Caki2 (cell line): ENCODE results near the gene PTPRO. TPM values are rescaled to one million over a fixed set of nuclear protein-coding genes. Genes with fewer than 3 reads are reported as not detected.
"Not testable (repeated sequence)": the region's sequence is repeated elsewhere in the genome, so short reads cannot be mapped to it uniquely, and the experiment has no call there.

ENCODE experiments used
- DNase-seq: peaks from one replicate; pipeline ENCODE4 v3.0.0-alpha.2; 2015; ENCODE audit warnings: low read depth
- in situ Hi-C: cut with HindIII; loops from 2 replicates; pipeline ENCODE4 v1.10.0; 2016; ENCODE audit warnings: low sequenced_read_pairs, low pct_unique_long_range_greater_than_20kb, mixed read lengths
- total RNA-seq: library from RNA; depleted of rRNA; stranded (reverse); fragments of >200 nt; shearing (Covaris generic); gene quantifications from 2 replicates; pipeline ENCODE4 v1.2.3, GENCODE V29; 2014; ENCODE audit warnings: low replicate concordance

PTPRO gene
- total RNA-seq, 1 experiment from 2014 or later = 0.54 TPM

DNA sequence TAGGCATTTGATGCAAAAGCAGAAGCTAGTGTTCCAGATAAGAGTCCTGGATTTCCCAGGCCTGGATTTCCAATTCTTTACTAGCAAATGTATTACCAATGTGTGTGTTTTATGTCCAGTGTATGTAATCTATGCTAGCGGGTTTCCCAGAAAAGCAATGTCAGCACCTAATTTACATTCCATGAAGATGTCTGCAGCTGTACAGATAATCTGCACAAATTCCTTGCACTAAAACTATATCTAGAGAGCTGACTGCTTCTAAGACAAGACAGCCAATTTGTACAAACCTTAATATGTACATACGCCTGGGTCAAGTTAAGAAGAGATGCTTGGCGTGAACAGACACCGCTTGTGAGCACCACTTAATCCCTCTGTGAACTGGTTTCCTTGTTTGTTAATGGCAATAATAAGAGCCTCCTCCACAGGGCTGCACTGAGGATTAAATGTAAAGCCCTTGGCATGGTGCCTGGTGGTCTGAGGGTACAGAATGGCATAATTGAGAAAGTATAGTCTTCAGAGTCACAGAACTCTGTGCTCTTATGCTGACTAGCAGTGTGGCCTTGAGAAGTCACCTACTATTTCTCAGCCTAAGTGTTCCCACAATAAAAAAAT, 281.3 kb downstream of the PTPRO start:
- no peak for DNase-seq
- in situ Hi-C loops = no loop called here

DNA sequence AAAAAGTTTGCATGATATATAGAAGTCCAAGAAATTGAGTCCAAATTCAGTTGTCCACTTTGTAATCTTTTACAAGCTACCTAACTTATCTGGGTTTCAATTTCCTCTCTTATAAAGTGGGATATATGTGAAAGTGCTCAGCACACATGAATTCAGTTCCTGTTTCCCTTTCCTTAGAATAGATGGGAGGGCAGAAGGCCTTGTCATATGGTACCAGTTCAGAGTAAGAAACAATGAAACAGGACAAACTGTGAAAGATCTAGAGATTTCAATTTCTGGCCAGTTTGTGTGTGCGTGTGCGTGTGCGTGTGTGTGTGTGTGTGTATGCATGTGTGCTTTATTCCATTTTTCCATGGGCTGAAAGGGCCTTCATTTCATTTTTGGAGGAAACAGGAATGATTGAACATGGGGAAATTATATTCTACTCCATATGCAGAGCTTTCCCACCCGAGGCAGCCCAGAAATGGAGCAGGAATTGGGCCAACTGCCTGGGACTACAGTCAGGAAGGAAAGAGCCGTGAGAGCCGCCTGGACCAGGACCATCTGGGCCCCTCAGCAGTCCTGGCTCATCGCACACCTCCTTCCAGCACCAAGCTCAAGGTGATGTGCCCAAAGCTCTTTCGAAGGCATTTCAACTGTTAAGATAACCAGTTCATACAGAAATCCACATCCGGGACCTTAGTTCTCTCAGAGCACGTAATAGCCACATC, 283.7 kb downstream of the PTPRO start:
- in situ Hi-C loops = no loop called here
- no peak for DNase-seq

DNA sequence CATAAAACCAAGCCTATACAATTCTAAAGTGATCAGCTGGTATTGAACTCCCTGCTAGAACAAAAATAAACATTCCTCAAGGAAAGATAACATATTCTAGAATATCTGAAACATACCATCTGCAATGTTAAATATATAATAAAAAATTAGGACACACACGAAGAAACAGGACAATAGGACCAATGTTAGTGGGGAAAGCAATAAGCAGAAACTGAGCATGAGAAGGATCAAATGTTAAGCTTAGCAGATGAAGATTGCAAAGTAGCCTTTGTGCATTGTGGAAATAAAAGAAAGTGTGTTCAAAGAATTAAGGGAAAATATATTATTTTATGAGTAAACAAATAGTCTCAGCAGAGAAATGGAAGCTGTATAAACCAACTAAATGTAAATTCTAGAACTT, 286.1 kb downstream of the PTPRO start:
- in situ Hi-C loops = no loop called here
- no peak for DNase-seq

DNA sequence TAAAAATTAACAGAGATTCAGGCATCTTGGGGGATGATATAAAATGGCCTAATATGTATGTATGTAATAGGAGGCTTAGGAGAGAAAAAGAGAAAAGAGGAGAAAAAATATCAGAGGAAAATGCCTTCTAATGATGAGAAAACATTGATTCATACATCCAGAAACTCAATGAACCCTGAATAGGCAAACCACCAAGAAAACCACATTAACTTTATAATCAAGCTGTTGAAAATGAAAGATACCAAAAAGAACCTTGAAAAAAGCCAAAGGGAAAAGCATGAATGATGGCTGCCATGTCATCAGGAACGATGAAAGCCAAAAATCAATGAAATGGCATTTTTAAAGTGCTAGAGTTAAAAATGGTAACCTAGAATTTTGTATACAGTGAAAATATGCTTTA, 286.6 kb downstream of the PTPRO start:
- DNase-seq = no peak
- in situ Hi-C loops = no loop called here

DNA sequence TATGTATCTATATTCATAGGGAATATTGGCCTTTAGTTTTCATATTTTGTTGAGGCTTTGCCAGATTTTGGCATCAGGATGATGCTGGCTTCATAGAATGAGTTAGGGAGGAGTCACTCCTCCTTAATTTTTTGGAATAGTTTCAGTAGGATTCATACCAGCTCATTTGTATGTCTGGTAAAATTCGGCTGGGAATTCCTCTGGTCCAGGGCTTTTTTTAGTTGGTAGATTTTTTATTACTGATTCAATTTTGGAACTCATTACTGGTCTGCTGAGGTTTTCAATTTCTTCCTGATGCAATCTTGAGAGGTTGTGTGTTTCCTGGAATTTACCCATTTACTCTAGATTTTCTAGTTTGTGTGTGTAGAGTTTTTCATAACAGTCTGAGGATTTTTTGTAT, 291.7 kb downstream of the PTPRO start:
- in situ Hi-C loops = no loop called here

GRCh38 chr12:15616495-15616894, 294.2 kb downstream of the PTPRO start:
- DNase-seq, in situ Hi-C loops: not testable (repeated sequence)

More for the DNA sequence above, 291.7 kb downstream of the PTPRO start:
- no peak for DNase-seq

DNA sequence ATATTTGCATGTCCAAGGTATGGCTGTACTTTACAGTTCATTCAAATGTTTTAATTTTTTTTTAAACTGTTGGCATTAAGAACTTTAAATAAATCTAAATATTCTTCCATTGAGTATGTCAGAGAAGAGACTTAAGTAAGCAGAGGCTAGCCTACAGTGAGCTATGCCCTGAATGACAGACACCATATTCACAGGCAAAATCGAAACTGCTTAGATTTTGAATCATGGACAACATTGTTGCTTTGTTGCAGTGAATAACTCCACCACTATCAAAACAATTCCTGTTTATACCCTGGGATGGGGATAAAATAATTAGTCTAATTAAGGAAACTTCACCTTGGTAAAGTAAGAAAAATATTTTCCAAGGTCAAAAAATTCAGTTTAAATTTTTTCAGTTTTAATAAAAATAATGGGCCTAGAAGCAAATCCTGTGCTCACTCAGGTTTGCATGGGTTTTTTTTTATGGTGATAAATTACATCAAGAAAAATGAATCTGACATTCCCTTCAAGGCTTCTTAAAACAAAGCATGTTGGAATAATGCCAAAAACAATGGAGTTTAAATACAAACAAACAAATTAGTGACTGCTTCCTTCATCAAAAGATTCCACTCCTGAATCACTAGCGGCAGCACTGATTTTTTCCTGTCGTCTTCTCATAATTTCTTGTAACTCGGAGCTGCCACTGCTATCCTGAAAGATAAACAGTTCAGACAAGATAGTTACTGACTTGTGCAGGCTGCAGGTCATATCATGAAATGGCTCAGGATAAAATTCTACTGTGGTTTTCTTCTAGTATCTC, 298.6 kb downstream of the PTPRO start:
- peak; percentile 60 for DNase-seq
- in situ Hi-C loops = no loop called here

- in situ Hi-C loops = no loop called here
- DNase-seq = no peak
These were observed 302.8 kb downstream of the PTPRO start for GRCh38 chr12:15625075-15625474.

- in situ Hi-C loops = no loop called here
- no peak for DNase-seq
These were observed 306.0 kb downstream of the PTPRO start for GRCh38 chr12:15627995-15628945.

DNA sequence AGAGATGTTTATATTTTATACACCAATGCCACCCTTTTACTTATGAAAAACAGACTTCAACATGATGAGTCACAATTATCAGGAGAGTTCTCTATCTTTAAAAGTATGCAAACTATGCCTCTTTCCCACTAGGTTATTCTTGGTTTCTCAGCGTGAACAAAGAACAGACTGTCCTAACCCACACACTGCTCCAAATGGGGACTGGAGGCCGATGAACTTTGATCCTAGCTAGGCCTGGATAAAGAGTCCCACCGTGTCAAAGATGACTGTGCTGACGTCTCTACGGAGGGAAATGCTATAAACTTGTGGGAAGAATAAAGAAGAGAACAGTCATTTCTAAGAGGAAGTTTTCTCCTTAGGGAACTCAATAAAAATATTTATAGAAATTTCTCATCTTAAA, 306.8 kb downstream of the PTPRO start:
- DNase-seq = peak; percentile 92

GRCh38 chr12:15629761-15630160, 307.5 kb downstream of the PTPRO start:
- in situ Hi-C loops = no loop called here
- DNase-seq = no peak

More for the DNA sequence above, 306.8 kb downstream of the PTPRO start:
- in situ Hi-C loops = no loop called here

DNA sequence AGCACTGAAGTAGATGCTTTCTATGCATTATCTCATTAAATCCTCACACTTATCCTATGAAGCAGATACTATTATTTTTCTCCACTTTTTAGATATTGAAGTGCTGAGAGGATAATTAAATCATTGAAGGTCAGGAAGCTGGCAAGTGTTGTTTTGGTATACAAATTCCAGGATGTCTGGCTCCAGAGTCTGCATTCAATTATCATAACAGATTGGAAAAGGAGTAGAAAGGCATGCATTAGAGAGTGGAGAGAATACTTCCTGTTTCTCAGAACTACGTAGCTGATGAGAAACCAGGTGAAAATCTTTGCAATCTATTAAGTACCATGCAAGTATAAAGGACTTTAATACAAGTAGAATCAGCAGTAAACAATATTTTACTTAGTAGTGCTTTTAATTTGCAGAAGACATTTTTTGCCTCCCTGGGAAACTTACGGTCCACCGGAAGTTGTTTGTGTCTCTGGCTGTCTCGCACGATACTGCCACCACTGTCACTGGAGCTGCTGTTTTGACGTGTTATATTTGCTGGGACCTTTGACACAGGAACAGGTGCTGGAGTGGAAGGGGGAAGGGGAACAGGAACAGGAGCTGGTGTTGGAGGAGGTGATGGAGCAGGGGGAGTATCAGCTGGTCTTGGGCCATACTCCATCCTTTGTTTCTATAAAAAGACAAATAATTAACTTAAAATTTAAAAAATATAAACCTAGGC, 308.9 kb downstream of the PTPRO start:
- in situ Hi-C loops = no loop called here
- no peak for DNase-seq

DNA sequence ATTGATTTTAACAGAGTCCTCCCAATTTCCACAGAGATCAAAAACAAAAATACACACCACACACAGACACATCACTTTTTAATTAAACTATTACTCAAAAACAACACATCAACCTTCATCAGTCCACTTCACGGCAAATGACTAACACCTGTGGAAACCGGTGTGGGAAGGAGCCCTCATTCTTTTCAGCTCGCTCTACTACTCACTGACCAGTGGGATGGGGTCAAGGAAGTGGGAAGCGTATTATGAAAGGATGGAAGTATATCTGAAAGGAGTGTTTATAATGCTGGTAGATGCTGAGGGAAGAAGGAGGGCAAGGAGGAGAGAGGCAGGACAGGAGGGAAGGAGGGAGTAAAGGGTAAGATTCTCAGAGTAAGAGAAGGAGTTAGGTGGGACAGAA, 310.4 kb downstream of the PTPRO start:
- no peak for DNase-seq
- in situ Hi-C loops = no loop called here

DNA sequence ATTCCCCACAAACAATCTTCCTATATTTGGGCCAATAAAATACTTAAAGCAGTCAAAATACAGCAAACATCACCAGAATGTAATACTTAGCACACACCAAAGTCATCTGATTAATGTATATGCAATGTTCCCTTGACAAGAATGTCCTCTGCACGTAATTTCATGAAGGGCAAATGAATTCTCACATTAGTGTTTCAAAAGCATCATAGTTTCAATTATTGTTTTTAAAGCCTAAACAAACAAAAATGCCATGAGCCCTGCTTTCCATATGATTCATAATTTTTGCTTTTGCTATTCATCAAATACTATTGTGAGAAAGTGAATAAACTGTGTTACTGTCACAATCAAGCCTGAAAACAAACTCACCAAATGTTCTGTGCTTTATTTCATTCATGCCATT, 310.9 kb downstream of the PTPRO start:
- DNase-seq = no peak
- in situ Hi-C loops = no loop called here

GRCh38 chr12:15634010-15634683, 311.8 kb downstream of the PTPRO start:
- no peak for DNase-seq
- in situ Hi-C loops = no loop called here

DNA sequence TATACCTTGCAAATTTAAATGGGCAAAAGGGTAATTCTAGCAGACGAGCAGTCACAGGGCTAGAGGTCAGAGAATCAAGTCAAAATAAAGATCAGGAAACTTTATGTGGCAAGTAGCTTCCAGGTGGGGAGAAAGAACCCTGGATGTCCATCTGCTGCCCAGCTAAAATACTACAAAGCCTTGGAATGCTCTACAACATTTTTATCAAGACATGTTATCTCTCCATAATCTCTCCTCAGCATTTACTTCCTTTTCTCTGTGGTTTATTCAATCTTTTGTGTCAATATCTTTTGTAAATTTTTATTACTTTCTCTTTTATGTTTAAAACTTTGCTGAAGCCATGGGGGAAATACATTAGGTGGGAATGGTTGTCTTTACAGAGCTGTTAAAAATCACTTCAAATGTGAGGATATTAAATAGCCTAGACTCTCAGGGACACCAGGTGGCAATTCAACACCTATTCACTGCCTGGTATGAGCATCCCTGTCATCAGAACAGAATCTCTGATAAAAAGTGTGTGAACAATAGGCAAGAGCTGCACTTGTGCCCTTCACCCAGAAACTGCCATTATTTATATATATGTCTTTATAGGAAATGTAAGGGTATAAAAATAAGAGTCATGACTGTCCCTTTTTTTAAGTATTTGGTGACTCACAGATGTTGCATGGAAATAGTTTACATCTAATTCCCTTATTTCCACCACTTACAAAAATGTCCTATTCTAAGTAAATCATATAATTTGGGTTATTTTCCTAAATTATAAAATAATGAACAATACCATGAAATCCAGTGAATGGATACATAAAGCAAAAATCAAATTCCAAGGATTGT, 314.0 kb downstream of the PTPRO start:
- in situ Hi-C loops = no loop called here
- no peak for DNase-seq
